Activated CD4-positive, alpha-beta T cell treated with anti-CD3 and anti-CD28 coated beads, Interleukin-2, amount 50 U/mL, for 4 hours (primary cell): Measurements from ENCODE around the gene HSD11B2.
A peak's percentile ranks its signal among the peaks of the same experiment; 100 is the strongest.

Experiments used
- DNase-seq, 2 experiments: peaks; one replicate each; pipeline ENCODE4 v3.0.0-alpha.2; 2020

The HSD11B2 gene

GRCh38 chr16:67430977-67431774 is at the start of gene HSD11B2:
Gene HSD11B2, plus strand, starts transcription at chr16:67431121. Its CDS starts 128 bp downstream, at chr16:67431249.
- peak in 1 of 2 experiments; percentile 8 for DNase-seq

- no peak for DNase-seq
Observed at GRCh38 chr16:67383284-67383683, 47.6 kb upstream of the HSD11B2 start.

GRCh38 chr16:67384778-67385510 is 46.0 kb upstream of the HSD11B2 start:
- DNase-seq: no peak

- no peak for DNase-seq
Observed at GRCh38 chr16:67386861-67387455, 44.0 kb upstream of the HSD11B2 start.

DNA sequence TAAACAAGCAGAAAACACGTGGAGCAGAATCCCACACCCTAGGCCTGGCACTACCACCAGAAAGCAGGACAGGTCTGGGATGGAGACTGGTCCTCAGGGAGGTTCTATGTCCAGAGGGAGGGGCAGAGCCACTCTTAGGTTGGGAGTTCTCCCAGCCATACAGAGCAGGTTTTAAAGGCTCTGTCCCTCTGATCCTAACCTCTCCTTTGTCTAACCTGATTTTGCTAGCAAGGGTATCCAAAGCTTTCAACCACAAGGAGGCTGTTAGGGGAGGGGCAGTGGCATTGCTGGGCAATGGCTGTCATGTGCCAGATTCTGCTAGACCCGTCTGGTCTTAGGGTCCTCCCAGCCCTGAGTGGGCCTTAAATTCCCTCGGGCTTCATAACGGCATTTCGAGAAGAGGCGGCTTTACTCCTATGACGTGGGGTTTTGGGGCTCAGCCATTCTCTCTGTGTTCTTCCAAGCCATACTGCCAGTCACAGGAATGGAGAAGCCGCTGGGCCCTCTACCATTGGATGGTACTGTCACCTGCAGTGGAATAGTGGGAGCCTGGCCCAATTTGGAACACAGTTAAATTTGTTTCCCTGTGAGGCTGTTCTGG is 43.3 kb upstream of the HSD11B2 start:
- DNase-seq: no peak

- no peak for DNase-seq
Observed at GRCh38 chr16:67388191-67388590, 42.7 kb upstream of the HSD11B2 start.

DNA sequence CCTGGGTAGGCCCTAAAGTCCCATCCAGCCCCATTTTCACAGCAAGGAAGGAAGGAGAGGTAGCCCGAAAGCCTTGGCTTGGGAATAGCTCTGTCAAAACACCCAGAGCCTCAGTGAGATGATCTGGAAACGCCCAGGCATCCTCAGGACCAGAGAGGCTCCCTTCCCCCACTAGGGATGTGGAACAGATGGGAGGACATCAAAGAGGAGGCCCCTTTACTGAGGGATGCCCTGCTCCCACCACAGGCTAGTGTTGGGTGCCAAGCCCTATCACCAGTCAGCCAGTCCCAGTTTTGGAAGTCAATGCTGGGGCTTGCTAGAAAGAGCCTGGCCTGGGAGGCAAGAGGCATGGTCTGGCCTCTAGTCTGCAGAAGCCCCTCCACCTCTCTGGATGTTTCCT is 42.3 kb upstream of the HSD11B2 start:
- no peak for DNase-seq

GRCh38 chr16:67389911-67390815 is 40.8 kb upstream of the HSD11B2 start:
- DNase-seq: no peak

GRCh38 chr16:67390816-67391423 is 40.0 kb upstream of the HSD11B2 start:
- DNase-seq: no peak

DNA sequence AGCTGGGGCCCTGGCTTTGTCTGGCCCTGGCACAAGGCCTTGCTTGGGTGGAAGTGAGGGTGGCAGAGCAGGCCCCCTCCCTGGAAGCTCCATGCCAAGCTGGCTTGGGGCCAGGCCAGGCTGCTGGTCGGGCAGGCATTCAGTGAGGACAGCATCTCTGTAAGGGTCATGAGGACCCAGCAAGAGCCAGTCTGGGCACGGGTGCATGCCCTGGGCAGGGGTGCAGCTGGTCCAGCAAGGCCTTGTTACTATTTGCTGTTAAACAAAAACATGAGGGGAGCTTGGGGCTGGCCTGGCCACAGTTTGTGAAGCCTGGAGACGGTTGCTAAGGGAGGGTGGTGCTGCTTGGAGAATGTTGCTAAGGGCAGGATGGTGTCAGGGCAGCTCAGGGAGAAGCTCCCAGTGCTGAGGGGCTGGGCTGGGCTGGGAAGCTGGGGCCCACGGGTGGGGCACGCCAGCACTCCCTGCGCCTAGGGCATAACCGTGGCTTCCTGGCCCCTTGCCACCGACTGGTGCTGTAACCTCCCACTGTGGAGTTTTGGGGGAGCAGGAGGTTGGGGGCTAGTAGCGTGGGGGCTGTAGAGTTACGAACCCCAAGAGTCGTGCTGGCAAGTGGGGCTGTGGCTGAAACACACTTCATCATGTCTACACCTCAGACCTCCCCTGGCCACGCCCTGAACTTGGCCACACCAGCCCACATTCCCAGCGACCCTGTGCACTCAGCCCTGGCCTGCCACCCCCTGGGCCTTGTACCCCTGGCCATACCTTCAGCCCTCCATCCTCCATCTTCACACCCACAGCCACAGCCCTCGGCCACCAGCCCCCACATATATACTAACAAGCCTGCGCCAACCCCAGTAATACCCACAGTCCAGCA is 39.3 kb upstream of the HSD11B2 start:
- no peak for DNase-seq

DNA sequence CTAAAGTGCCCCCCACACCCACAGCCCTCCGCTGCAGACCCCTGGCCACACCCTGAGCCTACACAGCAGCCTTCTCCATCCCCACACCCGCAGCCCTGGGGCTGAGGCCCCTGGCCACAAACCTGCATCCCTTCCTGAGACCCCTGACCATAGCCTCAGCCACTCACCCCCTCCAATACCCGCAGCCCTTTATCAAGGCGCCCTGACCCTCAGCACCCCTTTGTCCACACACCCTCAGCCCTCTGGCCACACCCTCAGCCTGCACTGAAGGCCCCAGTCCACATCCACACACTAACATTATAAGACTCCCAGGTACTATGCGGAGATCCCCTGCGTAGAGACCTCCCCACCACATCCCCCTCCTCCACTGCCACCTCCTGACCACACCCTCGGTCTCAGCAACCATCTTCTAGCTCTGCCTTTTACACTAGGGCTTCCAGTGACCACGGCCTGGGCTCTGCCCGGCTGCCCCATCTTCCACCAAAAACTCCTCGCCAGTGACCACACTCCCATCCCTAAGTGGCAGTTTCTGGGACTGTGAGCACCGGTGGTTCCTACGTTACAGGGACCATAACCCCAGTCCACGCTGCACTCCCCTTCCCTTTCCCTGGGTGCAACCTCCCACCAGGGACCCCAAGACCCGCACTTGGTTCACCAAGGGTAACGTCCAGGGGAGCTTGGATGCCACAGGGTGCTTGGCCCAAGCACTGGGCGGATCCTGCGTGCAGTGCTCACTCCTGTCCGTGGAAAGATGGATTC is 38.4 kb upstream of the HSD11B2 start:
- DNase-seq: no peak

- DNase-seq: no peak
Observed at GRCh38 chr16:67393111-67393787, 37.7 kb upstream of the HSD11B2 start, which contains the start of gene TPPP3. Gene TPPP3, minus strand, starts transcription at chr16:67393498. Its CDS starts 2,387 bp downstream, at chr16:67391111.

- no peak for DNase-seq
Observed at GRCh38 chr16:67393788-67394154, 37.1 kb upstream of the HSD11B2 start.

DNA sequence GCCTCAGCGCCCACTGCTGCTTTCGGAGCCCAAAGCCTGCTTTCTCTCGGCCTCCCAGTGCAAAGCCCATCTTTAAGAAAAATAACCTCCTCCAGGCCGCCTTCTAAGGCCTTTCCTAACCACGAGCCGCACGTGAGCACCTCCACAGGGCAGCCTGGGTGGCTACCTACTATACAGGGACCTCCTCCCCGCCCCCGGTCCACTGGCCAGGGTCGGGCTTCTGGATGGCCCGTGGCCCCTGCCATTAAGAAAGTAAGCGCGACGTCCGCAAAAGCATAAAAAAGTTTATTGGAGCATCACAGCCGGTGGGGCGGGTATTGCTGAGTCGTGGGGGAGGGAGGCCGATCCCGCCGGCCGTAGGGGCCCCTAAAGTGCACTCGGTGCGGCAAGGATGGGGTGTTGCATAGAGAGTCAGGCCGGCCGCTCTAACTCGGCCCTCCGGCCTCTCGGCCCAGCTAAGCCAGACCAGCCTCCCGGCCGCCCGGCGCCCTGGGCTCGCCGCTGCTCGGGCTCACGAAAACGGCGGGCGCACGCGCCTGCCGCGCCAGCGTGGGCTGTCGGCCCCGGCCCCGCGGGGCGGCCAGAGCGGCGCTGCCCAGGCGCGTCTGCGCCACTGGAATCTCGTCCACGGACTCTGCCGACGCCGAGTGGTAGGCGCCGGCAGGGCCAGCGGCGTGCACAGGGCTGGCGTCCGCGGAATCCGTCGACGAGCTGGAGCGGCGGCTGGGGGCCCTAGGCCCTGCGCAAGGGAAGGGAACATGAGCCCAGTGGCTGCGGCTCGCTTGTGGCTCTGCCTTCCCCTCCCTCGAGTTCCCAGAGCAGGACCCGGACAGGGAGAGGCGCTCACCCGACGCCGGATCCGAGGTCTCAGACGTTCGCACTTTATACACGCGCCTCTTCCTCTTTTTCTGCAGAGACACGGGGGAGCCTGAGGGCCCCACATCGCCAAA is 36.5 kb upstream of the HSD11B2 start:
- no peak for DNase-seq

GRCh38 chr16:67395105-67395457 is 35.8 kb upstream of the HSD11B2 start:
- DNase-seq: no peak

DNA sequence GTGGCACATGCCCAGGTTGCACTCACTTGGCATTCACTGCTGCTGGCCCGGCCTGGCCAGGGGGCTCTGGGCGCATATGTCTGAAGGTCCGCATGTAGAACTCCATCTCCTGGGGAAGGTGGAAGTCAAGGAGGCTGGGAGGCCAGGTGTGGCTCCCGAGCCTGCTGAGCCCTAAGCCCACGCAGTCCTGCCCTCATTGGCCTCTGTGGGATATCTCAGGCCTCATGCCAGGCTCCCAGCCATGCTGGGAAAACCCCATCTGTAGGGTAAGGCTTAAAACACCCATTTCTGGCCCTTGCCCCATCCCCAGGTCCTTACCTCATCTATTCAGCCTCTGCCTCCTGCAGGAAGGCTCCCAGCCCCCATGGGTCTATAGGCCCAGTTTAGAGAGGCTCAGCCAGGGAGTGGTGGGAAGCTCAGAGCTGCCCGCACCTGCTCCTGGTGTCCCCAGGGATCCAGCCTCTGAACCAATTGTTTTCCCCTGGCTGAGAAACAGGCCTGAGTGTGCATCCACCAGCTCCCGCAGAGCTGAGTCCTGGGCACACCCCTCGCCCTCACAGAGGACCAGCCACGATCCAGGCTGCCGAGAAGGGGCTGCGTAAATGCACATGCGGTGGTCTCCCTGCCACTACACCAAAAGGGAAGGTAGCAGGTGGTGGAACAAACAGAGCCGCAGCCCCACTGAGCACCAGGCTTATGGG is 35.3 kb upstream of the HSD11B2 start:
- no peak for DNase-seq
